ENCODE data around the gene CARD8.

CARD8 gene

DNA sequence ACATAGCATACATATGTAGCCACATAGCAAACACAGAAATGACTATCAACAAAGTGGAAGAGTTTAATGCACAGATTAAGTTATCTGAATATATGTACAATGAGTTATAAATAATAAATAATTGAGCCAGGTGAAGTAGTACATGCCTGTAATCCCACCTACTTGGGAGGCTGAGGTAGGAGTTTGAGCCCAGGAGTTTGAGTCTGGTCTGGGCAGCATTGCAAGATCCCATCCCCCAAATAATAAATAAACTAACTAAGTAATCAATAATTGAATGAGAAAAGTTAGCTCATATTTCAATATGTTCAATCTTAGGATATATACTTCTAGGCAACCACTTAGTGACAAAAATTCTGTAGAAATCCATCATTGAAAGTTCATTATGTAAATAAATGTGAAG is 1.7 kb downstream of the CARD8 start:
- Histone ChIP-seq H3K4me3 (ENCODE audit: low read depth, low read length) (no peak overlapping the region), H3K9me3 (ENCODE audit: severe bottlenecking) (no peaks in the 10 kb centered on the region), H3K27me3 (ENCODE audit: insufficient read depth, low read depth, severe bottlenecking) (no peaks in the 10 kb centered on the region), H3K27ac (no peak overlapping the region), H3K36me3 (no peaks in the 10 kb centered on the region)
- TF ChIP-seq, protein P1, sequence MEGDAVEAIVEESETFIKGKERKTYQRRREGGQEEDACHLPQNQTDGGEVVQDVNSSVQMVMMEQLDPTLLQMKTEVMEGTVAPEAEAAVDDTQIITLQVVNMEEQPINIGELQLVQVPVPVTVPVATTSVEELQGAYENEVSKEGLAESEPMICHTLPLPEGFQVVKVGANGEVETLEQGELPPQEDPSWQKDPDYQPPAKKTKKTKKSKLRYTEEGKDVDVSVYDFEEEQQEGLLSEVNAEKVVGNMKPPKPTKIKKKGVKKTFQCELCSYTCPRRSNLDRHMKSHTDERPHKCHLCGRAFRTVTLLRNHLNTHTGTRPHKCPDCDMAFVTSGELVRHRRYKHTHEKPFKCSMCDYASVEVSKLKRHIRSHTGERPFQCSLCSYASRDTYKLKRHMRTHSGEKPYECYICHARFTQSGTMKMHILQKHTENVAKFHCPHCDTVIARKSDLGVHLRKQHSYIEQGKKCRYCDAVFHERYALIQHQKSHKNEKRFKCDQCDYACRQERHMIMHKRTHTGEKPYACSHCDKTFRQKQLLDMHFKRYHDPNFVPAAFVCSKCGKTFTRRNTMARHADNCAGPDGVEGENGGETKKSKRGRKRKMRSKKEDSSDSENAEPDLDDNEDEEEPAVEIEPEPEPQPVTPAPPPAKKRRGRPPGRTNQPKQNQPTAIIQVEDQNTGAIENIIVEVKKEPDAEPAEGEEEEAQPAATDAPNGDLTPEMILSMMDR (IDR thresholded peaks at IDR 0.05; ENCODE audit: low read depth, low read length) = no peak
- no peak for DNase-seq

DNA sequence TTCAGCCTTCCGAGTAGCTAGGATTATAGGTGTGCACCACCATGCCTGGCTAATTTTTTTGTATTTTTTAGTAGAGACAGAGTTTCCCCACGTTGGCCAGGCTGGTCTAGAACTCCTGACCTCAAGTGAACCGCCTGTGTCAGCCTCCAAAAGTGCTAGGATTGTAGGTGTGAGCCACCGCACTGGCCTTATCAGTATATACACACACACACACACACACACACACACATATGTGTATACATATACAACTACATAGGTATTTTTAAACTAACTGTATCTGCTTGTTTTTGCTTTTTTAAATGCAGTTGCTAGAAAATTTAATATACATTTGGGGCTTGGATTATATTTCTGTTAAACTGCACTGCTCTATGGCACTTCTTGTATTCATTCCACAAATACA is 3.1 kb downstream of the CARD8 start:
- H3K36me3 ChIP-seq = peaks cover 5% of the 10 kb centered on the region; the same call in 1 of the 2 replicates
- H3K4me3 ChIP-seq (ENCODE audit: low read depth, low read length) = no peak overlapping the region
- TF ChIP-seq, protein P1 (IDR thresholded peaks at IDR 0.05; ENCODE audit: low read depth, low read length) = no peak
- no peak for DNase-seq
- H3K9me3 ChIP-seq (ENCODE audit: severe bottlenecking) = no peaks in the 10 kb centered on the region
- no peaks in the 10 kb centered on the region for H3K27me3 ChIP-seq (ENCODE audit: insufficient read depth, low read depth, severe bottlenecking)
- H3K27ac ChIP-seq = no peak overlapping the region

DNA sequence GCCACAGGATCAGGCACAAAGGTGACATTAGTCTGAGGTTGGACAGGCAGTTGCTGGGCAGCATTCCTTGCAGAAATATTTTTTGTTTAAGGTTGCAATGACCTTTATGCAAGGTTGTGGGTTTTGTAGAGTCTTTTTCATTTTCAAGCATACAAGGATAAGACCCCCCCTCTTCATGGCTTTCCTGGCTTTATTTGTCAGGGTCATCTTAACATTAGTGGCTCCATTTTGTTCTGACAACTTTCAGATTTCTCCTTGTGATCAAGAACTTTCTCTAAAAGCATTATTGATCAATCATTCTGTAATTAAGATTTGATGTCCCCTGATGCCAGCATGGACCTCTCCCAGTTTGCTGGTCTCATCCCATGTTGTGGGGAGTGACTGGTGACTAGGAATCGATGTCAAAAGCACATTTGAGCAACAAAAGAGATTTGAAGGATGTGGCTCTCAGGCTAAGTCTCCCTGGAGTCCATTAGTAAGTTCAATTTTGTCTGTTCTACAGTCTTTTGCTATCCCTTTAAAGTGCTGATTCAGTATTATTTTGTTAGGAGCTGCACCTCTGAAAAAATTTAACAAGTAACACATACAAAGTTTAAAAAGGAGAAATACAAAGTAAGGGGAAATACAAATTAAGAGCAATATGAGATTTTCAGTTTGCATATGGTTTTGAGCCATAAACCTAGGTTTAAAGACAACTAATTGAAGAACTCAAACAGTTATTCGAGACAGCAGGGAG is 5.3 kb downstream of the CARD8 start:
- Histone ChIP-seq H3K9me3 (ENCODE audit: severe bottlenecking) (no peaks in the 10 kb centered on the region), H3K27me3 (ENCODE audit: insufficient read depth, low read depth, severe bottlenecking) (no peaks in the 10 kb centered on the region), H3K4me3 (ENCODE audit: low read depth, low read length) (no peak overlapping the region), H3K36me3 (peaks cover 5% of the 10 kb centered on the region; the same call in 1 of the 2 replicates), H3K27ac (no peak overlapping the region)
- DNase-seq = no peak
- TF ChIP-seq, protein P1 (IDR thresholded peaks at IDR 0.05; ENCODE audit: low read depth, low read length) = no peak

DNA sequence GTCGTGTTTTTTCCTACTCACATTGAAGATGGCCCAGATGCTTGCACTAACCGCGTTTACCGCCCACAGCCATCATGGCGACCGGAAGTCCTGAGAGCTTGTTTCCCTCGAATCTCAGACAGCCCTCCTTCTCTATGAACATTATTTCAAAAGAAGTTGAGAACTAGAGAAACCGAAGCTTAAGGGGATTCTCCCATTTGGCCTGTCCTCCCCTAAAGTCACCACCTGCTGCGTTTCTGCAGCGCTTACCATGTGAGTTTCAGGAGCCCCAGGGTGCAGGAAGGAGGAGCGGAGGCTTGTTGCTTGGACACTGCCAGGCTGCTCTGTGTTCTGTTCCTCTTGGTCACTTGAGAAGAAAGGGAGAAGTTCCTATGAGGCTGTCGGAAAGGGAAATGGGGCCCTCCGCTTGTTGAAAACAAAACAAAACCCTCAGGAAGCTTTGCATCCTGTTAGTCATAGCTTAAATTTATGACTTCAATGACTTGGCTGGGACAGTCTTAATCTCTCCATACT is 6.2 kb downstream of the CARD8 start:
- Histone ChIP-seq H3K27ac (no peak overlapping the region), H3K4me3 (ENCODE audit: low read depth, low read length) (no peak overlapping the region), H3K27me3 (ENCODE audit: insufficient read depth, low read depth, severe bottlenecking) (no peaks in the 10 kb centered on the region), H3K9me3 (ENCODE audit: severe bottlenecking) (no peaks in the 10 kb centered on the region), H3K36me3 (peaks cover 5% of the 10 kb centered on the region; the same call in 1 of the 2 replicates)
- no peak for DNase-seq
- TF ChIP-seq, protein P1 (IDR thresholded peaks at IDR 0.05; ENCODE audit: low read depth, low read length) = no peak

GRCh38 chr19:48248081-48248833 is 7.5 kb downstream of the CARD8 start:
- TF ChIP-seq, protein P1 (IDR thresholded peaks at IDR 0.05; ENCODE audit: low read depth, low read length) = no peak
- no peak overlapping the region for H3K4me3 ChIP-seq (ENCODE audit: low read depth, low read length)
- H3K27ac ChIP-seq = no peak overlapping the region
- H3K27me3 ChIP-seq (ENCODE audit: insufficient read depth, low read depth, severe bottlenecking) = no peaks in the 10 kb centered on the region
- no peaks in the 10 kb centered on the region for H3K9me3 ChIP-seq (ENCODE audit: severe bottlenecking)
- DNase-seq = no peak
- peaks cover 5% of the 10 kb centered on the region; the same call in 1 of the 2 replicates for H3K36me3 ChIP-seq
